Endothelial cell of umbilical vein (primary cell): Measurements from ENCODE around the gene DENND1B. TPM values are rescaled to one million over a fixed set of nuclear protein-coding genes. Genes with fewer than 3 reads are reported as not detected.

Experiments used
- BruUV-seq: library from RNA; stranded (reverse); fragments of 400-500 nt; replicated peaks from 2 replicates; lab custom pipeline; 2021; lab: Mats Ljungman, UMichigan
- CTCF ChIA-PET: fragments of 300-600, 350-600 bp; sonication (Branson Sonifier 250); formaldehyde crosslinking; loops from one replicate; lab custom pipeline; 2021; ENCODE audit warnings: antibody characterized with exemption, inconsistent platforms; lab: Charles Lee
- POLR2A ChIA-PET: fragments of 300-600, 350-600 bp; sonication (Branson Sonifier 250); formaldehyde crosslinking; loops from one replicate; lab custom pipeline; 2021; ENCODE audit warnings: antibody characterized with exemption, inconsistent platforms; lab: Charles Lee
- DNase-seq: peaks from one replicate; pipeline ENCODE4 v3.0.0-alpha.2; 2011; ENCODE audit warnings: low read depth, low spot score
- FAIRE-seq: peaks from 2 replicates; lab custom pipeline; 2011; peaks lifted over from hg19 to GRCh38; lab: Jason Lieb, UNC
- H2AFZ ChIP-seq: 2 replicates; pipeline ENCODE4 v1.6.0; 2012; ENCODE audit warnings: low read depth, low read length, control low read depth, inconsistent platforms
- H3K27ac ChIP-seq: 2 replicates; pipeline ENCODE4 v1.5.1; 2011; ENCODE audit warnings: low read depth, mild to moderate bottlenecking, control low read depth, low read length, moderate library complexity; ENCODE audit not compliant: insufficient read depth
- H3K27me3 ChIP-seq, 2 experiments: 2 replicates each; pipeline versions ENCODE4 v1.6.0 to v1.6.1; 2011; ENCODE audit warnings: low read length in 2 of 2, mixed read lengths in 1 of 2; ENCODE audit not compliant: control insufficient read depth in 2 of 2, insufficient read depth in 2 of 2
- H3K36me3 ChIP-seq, 2 experiments: 2 replicates in 1 of 2; 3 replicates in 1 of 2; pipeline ENCODE4 v1.5.1; 2011; ENCODE audit warnings: low read length in 2 of 2, mild to moderate bottlenecking in 1 of 2, moderate library complexity in 1 of 2; ENCODE audit not compliant: control insufficient read depth in 2 of 2, insufficient read depth in 2 of 2; ENCODE audit errors: extremely low read depth in 1 of 2
- H3K4me1 ChIP-seq: 3 replicates; pipeline ENCODE4 v1.5.1; 2011; ENCODE audit warnings: mild to moderate bottlenecking, low read length; ENCODE audit not compliant: control insufficient read depth, insufficient read depth; ENCODE audit errors: extremely low read depth
- H3K4me2 ChIP-seq: 2 replicates; pipeline ENCODE4 v1.6.1; 2011; ENCODE audit warnings: low read length, control low read depth, mixed read lengths; ENCODE audit not compliant: insufficient read depth
- H3K4me3 ChIP-seq, 3 experiments: fragments of 200-600 bp in 1 of 3; sonication (generic), shearing (Covaris generic) in 1 of 3; replicated peaks in 1 of 3; 2 replicates each; pipeline ENCODE4 v1.5.1; 2011 to 2016; ENCODE audit warnings: control low read depth in 3 of 3, low read length in 3 of 3, mild to moderate bottlenecking in 2 of 3, inconsistent platforms in 1 of 3, low read depth in 1 of 3, moderate library complexity in 1 of 3; ENCODE audit not compliant: insufficient read depth in 1 of 3
- H3K79me2 ChIP-seq: 2 replicates; pipeline ENCODE4 v1.6.0; 2012; ENCODE audit warnings: low read length, inconsistent platforms; ENCODE audit not compliant: control insufficient read depth, insufficient read depth
- H3K9ac ChIP-seq: replicated peaks from 2 replicates; pipeline ENCODE3; 2011; ENCODE audit warnings: low read length, control low read depth; ENCODE audit not compliant: insufficient read depth; ENCODE audit errors: extremely low read depth
- H3K9me1 ChIP-seq: replicated peaks from 3 replicates; pipeline ENCODE4 v1.6.0; 2011; ENCODE audit warnings: mild to moderate bottlenecking, low read length; ENCODE audit not compliant: control insufficient read depth, insufficient read depth; ENCODE audit errors: extremely low read depth
- H3K9me3 ChIP-seq: replicated peaks from 2 replicates; pipeline ENCODE4 v1.5.1; 2012; ENCODE audit warnings: low read length, inconsistent platforms; ENCODE audit not compliant: control insufficient read depth, insufficient read depth
- H4K20me1 ChIP-seq: replicated peaks from 2 replicates; pipeline ENCODE3; 2011; ENCODE audit warnings: mild to moderate bottlenecking, low read length; ENCODE audit not compliant: control insufficient read depth, insufficient read depth; ENCODE audit errors: extremely low read depth
- CTCF ChIP-seq, 2 donors: IDR thresholded peaks; 1 replicate in 1 of 2; 2 replicates in 1 of 2; pipeline ENCODE4 v1.5.1; 2011; ENCODE audit warnings: low read length in 2 of 2, mild to moderate bottlenecking in 2 of 2, moderate library complexity in 2 of 2, control low read depth in 1 of 2, inconsistent platforms in 1 of 2, low read depth in 1 of 2; ENCODE audit not compliant: insufficient read depth in 1 of 2; ENCODE audit errors: extremely low read depth in 1 of 2
- EZH2 ChIP-seq: IDR thresholded peaks from 2 replicates; pipeline ENCODE4 v1.6.1; 2012; ENCODE audit warnings: borderline replicate concordance, low read depth, mild to moderate bottlenecking, moderate library complexity, low read length, inconsistent platforms; ENCODE audit not compliant: severe bottlenecking
- FOS ChIP-seq: IDR thresholded peaks from 2 replicates; pipeline ENCODE4 v1.6.1; 2011; ENCODE audit warnings: mild to moderate bottlenecking, low read length, moderate library complexity, borderline replicate concordance; ENCODE audit not compliant: insufficient read depth
- GATA2 ChIP-seq: IDR thresholded peaks from 2 replicates; pipeline ENCODE4 v1.7.0; 2011; ENCODE audit warnings: low read depth, mild to moderate bottlenecking, moderate library complexity, mixed read lengths, low read length; ENCODE audit not compliant: insufficient read length, insufficient read depth
- JUN ChIP-seq: IDR thresholded peaks from 2 replicates; pipeline ENCODE4 v1.6.1; 2011; ENCODE audit warnings: borderline replicate concordance, low read depth; ENCODE audit not compliant: insufficient read length, insufficient read depth
- MAX ChIP-seq: IDR thresholded peaks from 2 replicates; pipeline ENCODE4 v1.6.1; 2011; ENCODE audit not compliant: insufficient read depth, insufficient read length
- MYC ChIP-seq: IDR thresholded peaks from one replicate; pipeline ENCODE4 v1.6.1; 2011; ENCODE audit warnings: mild to moderate bottlenecking, low read depth, low read length
- POLR2A ChIP-seq: IDR thresholded peaks from 2 replicates; pipeline ENCODE4 v1.6.1; 2012; ENCODE audit warnings: low read depth, mild to moderate bottlenecking, control low read depth, low read length
- POLR2AphosphoS5 ChIP-seq: IDR thresholded peaks from 2 replicates; pipeline ENCODE4 v1.6.1; 2012; ENCODE audit warnings: low read depth, mild to moderate bottlenecking, control low read depth, low read length, moderate library complexity; ENCODE audit not compliant: insufficient read depth
- dilution Hi-C: fragments of 300-500 bp; cut with MboI; formaldehyde crosslinking; loops from one replicate; pipeline ENCODE4 v1.15.0; 2019; ENCODE audit warnings: low sequenced_read_pairs; ENCODE audit not compliant: extremely low pct_ligation_motif_present
- intact Hi-C: fragments of 100-400 bp; cut with micrococcal nuclease; formaldehyde crosslinking; loops from one replicate; pipeline ENCODE4 v1.10.0; 2022
- polyA plus RNA-seq, 4 experiments: library from polyadenylated mRNA; depleted of rRNA in 3 of 4; stranded (reverse) in 3 of 4; unstranded in 1 of 4; fragments of >200 nt; gene quantifications; 2 replicates each; pipeline versions ENCODE4 v1.2.1 to v1.2.3, GENCODE V29; 2011 to 2012; ENCODE audit warnings: missing spikeins in 1 of 4
- total RNA-seq: library from RNA; stranded (reverse); gene quantifications from 2 replicates; pipeline ENCODE4 v1.2.3, GENCODE V29; 2021

DENND1B gene
- total and polyA plus RNA-seq, 2 donors (not counting 3 experiments of a cell fraction or from before 2014, with no cell fraction given): 0.97 to 3.3 TPM

- Histone ChIP-seq H3K79me2 (no peaks in the 10 kb centered on the region), H3K9ac (no peak overlapping the region), H3K4me3 (no peak overlapping the region), H3K27me3 (no peaks in the 10 kb centered on the region), H3K4me1 (no peaks in the 10 kb centered on the region), H3K9me3 (no peaks in the 10 kb centered on the region), H4K20me1 (no peaks in the 10 kb centered on the region), H2AFZ (no peak overlapping the region), H3K27ac (no peak overlapping the region), H3K9me1 (no peaks in the 10 kb centered on the region), H3K36me3 (no peaks in the 10 kb centered on the region), H3K4me2 (no peak overlapping the region)
- no peak for DNase-seq
- BruUV-seq: no TSS peak
- CTCF ChIA-PET: interaction anchor here (1.4 to 1.6 kb wide), 3 partner anchors 10 to 119 kb away, joined by 5 to 6 read pairs (median 5); no protein-coding TSS in a partner anchor
- dilution Hi-C loops (no loop called here), intact Hi-C loops (no loop called here)
- FAIRE-seq: no peak
- POLR2A ChIA-PET: no interaction called here
- TF ChIP-seq FOS (no peak), JUN (no peak), POLR2AphosphoS5 (no peak), CTCF (IDR thresholded peaks at IDR 0.05; ENCODE audit: extremely low read depth in 1 of 2, insufficient read depth in 1 of 2, low read depth in 1 of 2, low read length in 2 of 2) (no peak), POLR2A (no peak), EZH2 (no peak)
Measured at GRCh38 chr1:197750366-197750765, 24.9 kb downstream of the DENND1B start.

- no peak overlapping the region for H3K27ac ChIP-seq
- intact Hi-C loops: no loop called here
- no peak overlapping the region for H3K9ac ChIP-seq
- H3K36me3 ChIP-seq: no peaks in the 10 kb centered on the region
- dilution Hi-C loops: no loop called here
- no peaks in the 10 kb centered on the region for H3K9me1 ChIP-seq
- no peaks in the 10 kb centered on the region for H4K20me1 ChIP-seq
- no peak overlapping the region for H3K4me3 ChIP-seq
- no peak overlapping the region for H3K4me2 ChIP-seq
- DNase-seq (no peak), FAIRE-seq (no peak)
- no peaks in the 10 kb centered on the region for H3K9me3 ChIP-seq
- no peak overlapping the region for H2AFZ ChIP-seq
- no peaks in the 10 kb centered on the region for H3K4me1 ChIP-seq
- BruUV-seq: no TSS peak
- POLR2A ChIA-PET: no interaction called here
- no peaks in the 10 kb centered on the region for H3K79me2 ChIP-seq
- TF ChIP-seq POLR2AphosphoS5 (no peak), GATA2 (no peak), CTCF (IDR thresholded peaks at IDR 0.05; ENCODE audit: extremely low read depth in 1 of 2, insufficient read depth in 1 of 2, low read depth in 1 of 2, low read length in 2 of 2) (no peak), POLR2A (no peak), MYC (no peak), MAX (no peak), FOS (no peak), JUN (no peak), EZH2 (no peak)
- CTCF ChIA-PET: no interaction called here
- no peaks in the 10 kb centered on the region for H3K27me3 ChIP-seq
Measured at GRCh38 chr1:197745911-197746310, 29.4 kb downstream of the DENND1B start.
